D721Med (cell line): ENCODE results near the gene SORCS2.

Experiments used
- DNase-seq: peaks from one replicate; pipeline ENCODE4 v3.0.0; 2011; ENCODE audit warnings: low spot score; ENCODE audit not compliant: insufficient read length
- FAIRE-seq: peaks from 2 replicates; lab custom pipeline; 2011; peaks lifted over from hg19 to GRCh38; lab: Jason Lieb, UNC
- TF ChIP-seq, protein P1 (sequence below): IDR thresholded peaks from 2 replicates; pipeline ENCODE4 v1.5.1; 2012; ENCODE audit warnings: mild to moderate bottlenecking, control low read depth; ENCODE audit not compliant: insufficient read depth; ENCODE audit errors: missing control alignments

SORCS2 gene

DNA sequence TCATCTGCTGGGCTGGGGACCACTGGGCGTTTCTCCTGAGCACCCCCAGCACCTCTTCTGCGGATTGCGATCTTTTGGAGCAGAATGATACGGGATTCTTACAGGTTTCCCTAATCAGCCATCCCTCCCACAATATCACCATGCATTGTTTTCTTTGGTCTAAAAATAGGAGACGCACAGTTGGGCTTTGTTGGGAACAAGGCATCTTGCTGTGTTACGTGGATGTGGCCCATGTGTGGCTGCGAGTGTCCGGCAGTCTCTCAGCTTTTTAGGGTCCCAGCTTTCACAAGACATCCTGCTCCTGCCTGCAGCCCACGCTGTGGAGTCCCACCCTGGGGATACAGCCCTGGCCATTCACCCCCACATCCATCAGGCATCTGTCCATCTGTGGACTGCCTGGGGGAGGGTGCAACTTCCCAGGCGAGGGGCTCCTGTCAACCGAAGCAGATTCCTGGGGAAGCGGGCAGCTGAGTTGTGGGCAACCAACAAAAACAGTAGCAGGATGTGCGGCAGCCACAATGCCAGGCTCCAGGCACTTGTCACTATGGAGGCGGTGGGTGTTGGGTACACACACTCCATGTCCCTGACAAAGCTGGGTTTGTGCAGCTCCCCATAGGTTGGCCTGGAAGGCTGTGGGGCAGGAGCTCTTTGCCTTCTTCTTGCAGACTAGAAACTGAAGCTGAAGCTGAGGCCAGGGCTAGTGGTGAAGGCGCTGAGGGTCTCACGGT, 427.9 kb downstream of the SORCS2 start:
- DNase-seq (no peak), FAIRE-seq (no peak)
- TF ChIP-seq, protein P1, sequence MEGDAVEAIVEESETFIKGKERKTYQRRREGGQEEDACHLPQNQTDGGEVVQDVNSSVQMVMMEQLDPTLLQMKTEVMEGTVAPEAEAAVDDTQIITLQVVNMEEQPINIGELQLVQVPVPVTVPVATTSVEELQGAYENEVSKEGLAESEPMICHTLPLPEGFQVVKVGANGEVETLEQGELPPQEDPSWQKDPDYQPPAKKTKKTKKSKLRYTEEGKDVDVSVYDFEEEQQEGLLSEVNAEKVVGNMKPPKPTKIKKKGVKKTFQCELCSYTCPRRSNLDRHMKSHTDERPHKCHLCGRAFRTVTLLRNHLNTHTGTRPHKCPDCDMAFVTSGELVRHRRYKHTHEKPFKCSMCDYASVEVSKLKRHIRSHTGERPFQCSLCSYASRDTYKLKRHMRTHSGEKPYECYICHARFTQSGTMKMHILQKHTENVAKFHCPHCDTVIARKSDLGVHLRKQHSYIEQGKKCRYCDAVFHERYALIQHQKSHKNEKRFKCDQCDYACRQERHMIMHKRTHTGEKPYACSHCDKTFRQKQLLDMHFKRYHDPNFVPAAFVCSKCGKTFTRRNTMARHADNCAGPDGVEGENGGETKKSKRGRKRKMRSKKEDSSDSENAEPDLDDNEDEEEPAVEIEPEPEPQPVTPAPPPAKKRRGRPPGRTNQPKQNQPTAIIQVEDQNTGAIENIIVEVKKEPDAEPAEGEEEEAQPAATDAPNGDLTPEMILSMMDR: no peak

DNA sequence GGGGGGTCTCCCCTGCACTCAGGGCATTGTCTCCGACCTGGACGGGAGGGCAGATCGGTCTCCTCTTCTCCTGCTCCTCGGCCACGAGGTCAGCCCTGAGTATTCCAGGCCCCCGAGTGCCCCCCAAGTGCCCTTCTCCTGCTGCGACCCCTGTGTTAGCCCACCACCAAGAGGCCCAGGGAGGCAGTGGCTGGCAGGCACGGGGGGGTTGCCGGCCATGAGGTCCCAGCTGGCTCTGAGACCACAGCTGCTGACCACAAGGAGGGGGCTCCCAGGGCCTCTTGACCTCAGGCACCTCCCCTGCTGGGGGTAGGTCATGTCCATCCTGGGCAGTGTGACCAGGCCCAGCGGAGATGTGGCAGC, 428.5 kb downstream of the SORCS2 start:
- no peak for DNase-seq
- FAIRE-seq: no peak
- TF ChIP-seq, protein P1: no peak

DNA sequence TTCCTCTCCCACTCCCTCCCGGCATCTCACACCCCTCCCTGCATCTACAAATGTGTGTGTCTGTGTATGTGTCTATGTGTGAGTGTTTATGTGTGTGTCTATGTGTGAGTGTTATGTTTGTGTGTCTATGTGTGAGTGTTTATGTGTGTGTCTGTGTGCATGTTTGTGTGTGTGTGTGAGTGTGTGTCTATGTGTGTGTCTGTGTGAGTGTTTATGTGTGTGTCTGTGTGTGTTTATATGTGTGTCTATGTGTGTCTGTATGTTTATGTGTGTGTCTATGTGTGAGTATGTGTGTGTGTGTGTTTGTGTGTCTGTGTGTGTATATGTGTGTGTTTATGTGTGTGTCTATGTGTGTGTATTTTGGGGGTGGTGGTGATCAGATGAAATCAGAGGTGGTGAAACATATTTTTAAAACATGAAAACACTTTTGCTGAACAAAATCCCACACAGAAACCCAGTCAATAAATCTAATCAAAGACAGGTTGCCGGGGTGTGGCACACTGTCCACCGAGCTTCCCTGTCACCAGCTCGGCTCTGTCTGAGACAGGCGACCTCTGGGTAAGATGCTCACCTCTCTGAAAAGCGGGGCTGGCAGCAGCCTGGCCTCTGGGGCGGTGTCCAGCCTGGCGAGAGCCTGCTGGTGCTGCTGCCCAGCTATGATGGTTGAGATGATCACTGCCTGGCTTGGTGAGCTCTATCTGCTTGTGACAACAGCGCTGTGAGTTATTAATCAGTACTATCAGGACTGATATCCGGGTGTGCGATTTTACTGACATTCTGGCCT, 429.1 kb downstream of the SORCS2 start:
- TF ChIP-seq, protein P1: no peak
- FAIRE-seq (no peak), DNase-seq (no peak)

DNA sequence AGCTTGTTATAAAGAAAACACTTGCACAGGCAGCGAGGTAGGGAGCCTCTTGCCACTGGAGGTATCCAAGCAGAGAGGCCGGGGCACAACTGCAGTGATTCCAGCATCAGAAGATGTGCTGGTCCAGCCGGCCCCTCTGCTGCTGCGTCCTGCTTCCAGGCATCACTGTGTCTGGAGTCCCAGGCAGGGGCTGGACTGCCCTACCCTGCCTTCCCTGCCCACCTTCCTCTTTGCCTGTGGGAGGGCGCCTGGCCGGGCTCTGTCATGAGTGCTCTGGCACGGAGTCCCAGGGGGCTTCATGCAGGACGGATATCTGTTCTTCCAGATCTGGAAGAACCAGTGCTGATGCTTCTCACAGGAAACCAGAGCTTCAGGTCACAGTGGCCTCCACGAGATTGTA, 430.0 kb downstream of the SORCS2 start:
- DNase-seq (no peak), FAIRE-seq (no peak)
- TF ChIP-seq, protein P1: no peak

DNA sequence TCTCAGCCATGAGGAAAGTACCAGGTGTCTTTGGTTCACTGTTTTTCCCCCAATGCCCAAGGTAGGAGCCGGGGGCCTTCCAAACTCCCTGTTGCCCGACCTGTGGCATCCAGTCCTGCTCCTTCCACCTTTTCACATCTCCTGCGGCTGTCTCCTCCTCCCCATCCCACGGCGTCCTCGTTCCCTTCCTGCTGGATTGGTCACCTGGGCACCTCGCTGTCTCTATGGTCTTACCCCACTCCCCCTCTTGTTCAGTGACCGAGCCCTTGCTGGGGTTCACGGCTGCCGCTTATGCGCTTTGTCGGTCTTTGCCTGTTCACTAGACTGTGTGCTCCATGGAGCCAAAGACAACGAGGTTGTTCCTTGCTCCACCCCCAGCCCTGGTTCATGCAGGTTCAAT, 431.1 kb downstream of the SORCS2 start:
- TF ChIP-seq, protein P1: no peak
- FAIRE-seq: no peak

DNA sequence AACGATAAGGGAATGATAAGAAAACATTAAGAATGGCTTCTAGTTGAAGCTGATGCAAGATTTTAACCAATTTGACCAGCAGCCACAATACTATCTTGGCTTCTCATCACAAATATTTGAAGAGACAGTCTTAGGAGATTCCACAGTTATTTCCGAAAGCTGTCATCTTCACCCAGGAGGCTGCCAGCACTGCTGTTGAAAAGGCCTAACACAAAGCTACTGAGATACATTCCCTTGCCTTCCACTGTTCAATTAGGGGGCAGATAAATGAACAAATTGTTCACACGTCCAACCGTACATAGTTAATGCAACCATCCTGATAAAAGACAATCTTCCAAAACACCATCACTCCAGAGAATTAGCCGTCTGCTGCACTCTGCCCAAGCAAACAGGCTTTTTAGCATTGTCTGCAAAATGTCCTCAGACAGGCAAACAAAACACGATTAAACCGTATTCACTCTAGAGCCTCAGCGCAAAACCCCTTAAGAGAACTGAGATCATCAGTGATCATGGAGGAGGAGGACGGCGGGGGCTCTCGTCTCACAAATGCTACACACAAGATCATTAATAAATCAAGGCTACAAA, 432.1 kb downstream of the SORCS2 start:
- TF ChIP-seq, protein P1: no peak
- FAIRE-seq (no peak), DNase-seq (no peak)

More for the DNA sequence above, 431.1 kb downstream of the SORCS2 start:
- no peak for DNase-seq
